Measurements from ENCODE around the gene SKAP2. TPM values are rescaled to one million over a fixed set of nuclear protein-coding genes. Genes with fewer than 3 reads are reported as not detected.
A peak's percentile ranks its signal among the peaks of the same experiment; 100 is the strongest.

The SKAP2 gene
- total RNA-seq, 1 experiment from 2014 or later, result 9.6 TPM

- no peak for TF ChIP-seq EZH2 (IDR thresholded peaks at IDR 0.05; ENCODE audit: low read length, unreplicated experiment)
- TF ChIP-seq EZH2phosphoT487 (IDR thresholded peaks at IDR 0.05; ENCODE audit: borderline replicate concordance, low read length), result no peak
- TF ChIP-seq CTCF (conservative IDR thresholded peaks at IDR 0.05; ENCODE audit: low read depth, low read length), result no peak
These were observed 14.2 kb downstream of the SKAP2 start for GRCh38 chr7:26850193-26850651.

DNA sequence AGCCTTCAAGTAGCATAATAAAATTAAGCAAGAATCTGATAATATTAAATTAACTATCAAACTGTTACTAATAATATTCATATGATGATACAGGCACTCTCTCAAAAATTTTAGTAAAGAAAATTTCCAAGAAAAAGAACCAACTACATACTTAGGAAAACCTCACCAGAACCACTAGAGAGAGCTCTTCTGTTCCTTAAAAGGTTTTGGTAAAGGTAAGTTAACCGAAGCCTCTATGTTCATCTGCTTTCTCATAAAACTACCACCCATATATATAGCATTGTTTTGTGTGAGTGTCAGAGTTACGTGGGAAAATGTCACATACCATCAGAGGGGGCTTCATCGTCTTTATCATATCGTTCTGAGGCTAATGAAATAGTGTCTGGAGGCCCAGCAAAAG, 20.7 kb downstream of the SKAP2 start:
- Histone ChIP-seq H3K4me3 (ENCODE audit: low read length) (no peak overlapping the region), H3K79me2 (ENCODE audit: low read length) (no peaks in the 10 kb centered on the region), H3K27ac (ENCODE audit: low read length) (no peak overlapping the region), H3F3A (ENCODE audit: low read length, unreplicated experiment) (no peaks in the 10 kb centered on the region), H3K27me3 (ENCODE audit: low read length) (no peaks in the 10 kb centered on the region), H3K9me3 (ENCODE audit: low read length) (no peaks in the 10 kb centered on the region), H3K9ac (ENCODE audit: low read length) (no peak overlapping the region), H3K36me3 (ENCODE audit: low read depth, low read length) (peaks cover 6% of the 10 kb centered on the region; the same call in 1 of the 2 replicates), H2AFZ (ENCODE audit: low read length) (no peak overlapping the region), H3K4me1 (ENCODE audit: insufficient read depth, low read length) (no peaks in the 10 kb centered on the region), H3K9me2 (replicated peaks; ENCODE audit: low read length) (no peaks in the 10 kb centered on the region), H3K4me2 (ENCODE audit: low read length) (no peak overlapping the region), H4K20me1 (ENCODE audit: low read length) (no peaks in the 10 kb centered on the region)
- ChIA-PET CTCF (interaction anchor here (0.6 to 1.0 kb wide), 2 partner anchors 46 to 255 kb away, joined by 3 to 5 read pairs; no protein-coding TSS in a partner anchor), POLR2A (ENCODE audit: unreplicated experiment) (no interaction called here)
- ATAC-seq (peak; percentile 70), DNase-seq (peak; percentile 50)
- TF ChIP-seq CTCF (conservative IDR thresholded peaks at IDR 0.05; ENCODE audit: low read depth, low read length), result peak; percentile 54
- no peak for TF ChIP-seq EZH2phosphoT487 (IDR thresholded peaks at IDR 0.05; ENCODE audit: borderline replicate concordance, low read length)
- intact Hi-C loops (cut with micrococcal nuclease), result loop anchor here (2.0 kb wide), 1 partner anchor 157 kb away; no protein-coding TSS in a partner anchor
- BruUV-seq (replicated peaks), result no TSS peak

More at GRCh38 chr7:26850193-26850651, 14.2 kb downstream of the SKAP2 start:
- Histone ChIP-seq H3K9me3 (ENCODE audit: low read length) (no peaks in the 10 kb centered on the region), H3K27me3 (ENCODE audit: low read length) (no peaks in the 10 kb centered on the region), H3K36me3 (ENCODE audit: low read depth, low read length) (no peaks in the 10 kb centered on the region), H3K9me2 (replicated peaks; ENCODE audit: low read length) (no peaks in the 10 kb centered on the region), H4K20me1 (ENCODE audit: low read length) (no peaks in the 10 kb centered on the region), H2AFZ (ENCODE audit: low read length) (no peak overlapping the region), H3K4me1 (ENCODE audit: insufficient read depth, low read length) (peaks cover 8% of the 10 kb centered on the region; the same call in 1 of the 2 replicates), H3F3A (ENCODE audit: low read length, unreplicated experiment) (no peaks in the 10 kb centered on the region), H3K4me3 (ENCODE audit: low read length) (no peak overlapping the region), H3K79me2 (ENCODE audit: low read length) (no peaks in the 10 kb centered on the region), H3K9ac (ENCODE audit: low read length) (no peak overlapping the region), H3K4me2 (ENCODE audit: low read length) (no peak overlapping the region), H3K27ac (ENCODE audit: low read length) (no peak overlapping the region)
- peak; percentile 38 for DNase-seq
- ChIA-PET POLR2A (ENCODE audit: unreplicated experiment) (no interaction called here), CTCF (no interaction called here)
- intact Hi-C loops (cut with micrococcal nuclease), result no loop called here
- peak; percentile 46; the same call in 1 of the 2 replicates for ATAC-seq
- no TSS peak for BruUV-seq (replicated peaks)

DNA sequence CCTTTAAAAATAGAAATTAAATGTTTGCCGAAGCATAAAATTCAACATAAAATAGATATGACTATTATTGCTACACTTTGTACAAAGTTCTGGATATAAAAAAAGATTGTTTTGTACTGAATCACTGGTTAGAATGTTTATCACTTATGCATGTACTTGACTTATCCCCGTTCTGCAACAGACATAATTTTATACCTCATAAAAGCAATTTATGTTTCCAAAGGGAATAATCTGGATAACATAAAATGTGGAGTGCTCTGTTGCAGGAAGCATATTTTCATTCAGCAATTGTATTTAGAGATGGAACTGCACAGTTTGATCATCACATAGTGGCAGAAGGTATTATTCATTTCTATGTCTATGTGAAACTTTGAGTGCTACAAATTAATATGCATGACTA, 21.5 kb downstream of the SKAP2 start:
- H3K9ac ChIP-seq (ENCODE audit: low read length), result no peak overlapping the region
- ChIA-PET POLR2A (ENCODE audit: unreplicated experiment) (no interaction called here), CTCF (no interaction called here)
- TF ChIP-seq EZH2phosphoT487 (IDR thresholded peaks at IDR 0.05; ENCODE audit: borderline replicate concordance, low read length) (no peak), EZH2 (IDR thresholded peaks at IDR 0.05; ENCODE audit: low read length, unreplicated experiment) (no peak), CTCF (conservative IDR thresholded peaks at IDR 0.05; ENCODE audit: low read depth, low read length) (no peak)
- ATAC-seq (no peak), DNase-seq (no peak)
- no TSS peak for BruUV-seq (replicated peaks)
- H3K4me1 ChIP-seq (ENCODE audit: insufficient read depth, low read length), result no peaks in the 10 kb centered on the region
- H2AFZ ChIP-seq (ENCODE audit: low read length), result no peak overlapping the region
- no peak overlapping the region for H3K27ac ChIP-seq (ENCODE audit: low read length)
- no peaks in the 10 kb centered on the region for H3K27me3 ChIP-seq (ENCODE audit: low read length)
- H3K4me2 ChIP-seq (ENCODE audit: low read length), result no peak overlapping the region
- intact Hi-C loops (cut with micrococcal nuclease), result no loop called here
- H3F3A ChIP-seq (ENCODE audit: low read length, unreplicated experiment), result no peaks in the 10 kb centered on the region
- no peaks in the 10 kb centered on the region for H3K79me2 ChIP-seq (ENCODE audit: low read length)
- H3K36me3 ChIP-seq (ENCODE audit: low read depth, low read length), result peaks cover 6% of the 10 kb centered on the region; the same call in 1 of the 2 replicates
- no peak overlapping the region for H3K4me3 ChIP-seq (ENCODE audit: low read length)
- H3K9me2 ChIP-seq (replicated peaks; ENCODE audit: low read length), result no peaks in the 10 kb centered on the region
- no peaks in the 10 kb centered on the region for H4K20me1 ChIP-seq (ENCODE audit: low read length)
- H3K9me3 ChIP-seq (ENCODE audit: low read length), result no peaks in the 10 kb centered on the region
